ENCODE data around the gene ZGPAT.
"Not testable (repeated sequence)": the region's sequence is repeated elsewhere in the genome, so short reads cannot be mapped to it uniquely, and the experiment has no call there.

Gene ZGPAT

DNA sequence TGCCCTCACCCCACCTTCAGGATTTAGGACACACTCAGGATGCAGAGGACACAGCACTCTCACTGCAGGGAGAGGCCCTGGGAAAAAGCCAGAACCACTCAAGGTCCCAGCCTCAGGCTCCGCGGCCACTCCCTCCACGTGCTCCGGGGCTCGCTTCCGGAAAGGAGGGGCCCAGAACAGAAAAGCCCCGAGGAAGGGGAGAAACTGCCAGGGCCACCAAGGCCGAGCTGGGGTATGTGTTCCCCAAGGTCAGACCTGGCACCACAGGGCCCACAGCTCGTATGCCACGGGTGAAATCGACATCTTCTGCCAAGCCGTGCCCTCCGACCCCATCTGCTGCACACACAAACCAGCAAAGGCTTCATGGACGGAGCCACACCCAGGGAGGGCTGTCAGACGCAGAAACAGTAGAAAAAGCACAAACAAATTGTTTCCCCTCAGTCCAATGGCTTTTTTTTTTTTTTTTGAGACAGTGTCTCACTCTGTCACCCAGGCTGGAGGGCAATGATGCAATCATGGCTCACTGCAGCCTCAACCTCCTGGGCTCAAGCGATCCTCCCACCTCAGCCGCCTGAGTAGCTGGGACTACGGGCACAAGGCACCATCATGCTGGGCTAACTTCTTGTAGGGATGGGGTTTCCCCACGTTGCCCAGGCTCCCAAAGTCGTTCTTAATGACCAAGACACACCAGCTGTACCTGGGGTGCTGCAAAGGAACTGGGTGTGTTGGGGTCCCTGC lies 65.1 kb downstream of the ZGPAT start:
- Histone ChIP-seq H3K27ac (ENCODE audit: low read depth, low read length) (no peak overlapping the region), H3K9ac (ENCODE audit: low read length in 5 of 5) (no peak overlapping the region), H3K27me3 (ENCODE audit: control insufficient read depth in 5 of 5, insufficient read depth in 4 of 5, low read length in 5 of 5) (peaks cover 0 to 5% (median 0%) of the 10 kb centered on the region in 5 donors), H3K9me3 (ENCODE audit: control insufficient read depth in 5 of 5, low read length in 5 of 5) (no peaks in the 10 kb centered on the region), H3K4me3 (ENCODE audit: low read depth in 1 of 5, low read length in 5 of 5) (no peak overlapping the region), H3K36me3 (ENCODE audit: control insufficient read depth in 5 of 5, insufficient read depth in 5 of 5, low read length in 5 of 5) (peaks cover 0 to 33% (median 13%) of the 10 kb centered on the region in 5 donors), H3K4me1 (ENCODE audit: control insufficient read depth in 5 of 5, insufficient read depth in 5 of 5, low read length in 5 of 5) (peaks cover 2 to 26% (median 23%) of the 10 kb centered on the region in 5 donors)

DNA sequence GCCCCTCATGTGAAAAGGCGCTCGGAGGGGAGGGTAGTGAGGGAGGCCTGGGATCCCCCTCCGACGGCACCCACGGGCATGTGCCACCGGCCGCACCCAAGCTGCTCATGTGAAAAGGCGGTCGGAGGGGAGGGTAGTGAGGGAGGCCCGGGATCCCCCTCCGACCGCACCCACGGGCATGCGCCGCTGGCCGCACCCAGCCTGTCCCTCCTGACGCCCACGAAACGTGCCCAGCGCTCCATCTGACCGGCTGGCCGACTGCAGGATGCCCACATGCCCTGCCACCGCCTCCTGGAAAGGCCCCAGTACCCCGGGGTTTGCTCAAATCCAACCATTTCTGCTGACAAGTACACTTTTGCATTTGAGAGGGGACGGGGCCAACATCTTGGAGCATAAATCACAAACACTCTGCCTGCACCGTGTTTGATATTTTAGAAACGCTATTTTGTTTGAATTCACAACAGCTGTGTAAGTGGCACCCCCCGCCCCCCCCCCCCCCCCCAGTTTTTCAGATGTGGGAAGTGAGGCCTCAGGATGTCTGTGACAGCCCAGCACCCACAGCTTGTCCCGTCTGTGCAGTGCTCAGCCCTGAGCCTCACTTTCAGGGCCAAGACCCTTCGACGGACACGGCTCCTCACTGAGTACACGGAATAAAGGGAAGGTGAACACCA lies 65.9 kb downstream of the ZGPAT start:
- Histone ChIP-seq H3K4me1 (ENCODE audit: control insufficient read depth in 5 of 5, insufficient read depth in 5 of 5, low read length in 5 of 5) (peaks cover 2 to 26% (median 23%) of the 10 kb centered on the region in 5 donors), H3K4me3 (ENCODE audit: low read depth in 1 of 5, low read length in 5 of 5) (no peak overlapping the region), H3K27ac (ENCODE audit: low read depth, low read length) (no peak overlapping the region)

GRCh38 chr20:63774306-63774705 lies 66.5 kb downstream of the ZGPAT start:
- Histone ChIP-seq H3K9me3 (ENCODE audit: control insufficient read depth in 5 of 5, low read length in 5 of 5) (no peaks in the 10 kb centered on the region), H3K27ac (ENCODE audit: low read depth, low read length) (no peak overlapping the region), H3K4me3 (ENCODE audit: low read depth in 1 of 5, low read length in 5 of 5) (no peak overlapping the region)

More for the DNA sequence above, 65.9 kb downstream of the ZGPAT start:
- peaks cover 0 to 5% (median 0%) of the 10 kb centered on the region in 5 donors for H3K27me3 ChIP-seq (ENCODE audit: control insufficient read depth in 5 of 5, insufficient read depth in 4 of 5, low read length in 5 of 5)
- peaks cover 0 to 28% (median 11%) of the 10 kb centered on the region in 5 donors for H3K36me3 ChIP-seq (ENCODE audit: control insufficient read depth in 5 of 5, insufficient read depth in 5 of 5, low read length in 5 of 5)
- H3K9ac ChIP-seq (ENCODE audit: low read length in 5 of 5): no peak overlapping the region
- H3K9me3 ChIP-seq (ENCODE audit: control insufficient read depth in 5 of 5, low read length in 5 of 5): no peaks in the 10 kb centered on the region

GRCh38 chr20:63775096-63775978 lies 67.5 kb downstream of the ZGPAT start:
- no peak overlapping the region for H3K9ac ChIP-seq (ENCODE audit: low read length in 5 of 5)
- peak overlapping the region in 4 of 5 donors; percentile 22 to 53 (median 40) for H3K4me3 ChIP-seq (ENCODE audit: low read depth in 1 of 5, low read length in 5 of 5)

More at GRCh38 chr20:63774306-63774705, 66.5 kb downstream of the ZGPAT start:
- Histone ChIP-seq H3K36me3 (ENCODE audit: control insufficient read depth in 5 of 5, insufficient read depth in 5 of 5, low read length in 5 of 5) (peaks cover 0 to 22% (median 11%) of the 10 kb centered on the region in 5 donors), H3K4me1 (ENCODE audit: control insufficient read depth in 5 of 5, insufficient read depth in 5 of 5, low read length in 5 of 5) (peaks cover 2 to 26% (median 23%) of the 10 kb centered on the region in 5 donors), H3K9ac (ENCODE audit: low read length in 5 of 5) (no peak overlapping the region), H3K27me3 (ENCODE audit: control insufficient read depth in 5 of 5, insufficient read depth in 4 of 5, low read length in 5 of 5) (peaks cover 0 to 5% (median 0%) of the 10 kb centered on the region in 5 donors)

GRCh38 chr20:63776875-63777274 lies 69.0 kb downstream of the ZGPAT start:
- H3K36me3 ChIP-seq (ENCODE audit: control insufficient read depth in 5 of 5, insufficient read depth in 5 of 5, low read length in 5 of 5); H3K27ac ChIP-seq (ENCODE audit: low read depth, low read length); H3K9ac ChIP-seq (ENCODE audit: low read length in 5 of 5); H3K9me3 ChIP-seq (ENCODE audit: control insufficient read depth in 5 of 5, low read length in 5 of 5); H3K27me3 ChIP-seq (ENCODE audit: control insufficient read depth in 5 of 5, insufficient read depth in 4 of 5, low read length in 5 of 5); H3K4me3 ChIP-seq (ENCODE audit: low read depth in 1 of 5, low read length in 5 of 5): not testable (repeated sequence)
- peaks cover 2 to 26% (median 23%) of the 10 kb centered on the region in 5 donors for H3K4me1 ChIP-seq (ENCODE audit: control insufficient read depth in 5 of 5, insufficient read depth in 5 of 5, low read length in 5 of 5)

More at GRCh38 chr20:63775096-63775978, 67.5 kb downstream of the ZGPAT start:
- Histone ChIP-seq H3K4me1 (ENCODE audit: control insufficient read depth in 5 of 5, insufficient read depth in 5 of 5, low read length in 5 of 5) (peaks cover 2 to 26% (median 23%) of the 10 kb centered on the region in 5 donors), H3K9me3 (ENCODE audit: control insufficient read depth in 5 of 5, low read length in 5 of 5) (no peaks in the 10 kb centered on the region), H3K27me3 (ENCODE audit: control insufficient read depth in 5 of 5, insufficient read depth in 4 of 5, low read length in 5 of 5) (peaks cover 0 to 5% (median 0%) of the 10 kb centered on the region in 5 donors), H3K27ac (ENCODE audit: low read depth, low read length) (no peak overlapping the region), H3K36me3 (ENCODE audit: control insufficient read depth in 5 of 5, insufficient read depth in 5 of 5, low read length in 5 of 5) (peaks cover 0 to 16% (median 7%) of the 10 kb centered on the region in 5 donors)

GRCh38 chr20:63777614-63778013 lies 69.8 kb downstream of the ZGPAT start:
- peaks cover 0 to 5% (median 0%) of the 10 kb centered on the region in 5 donors for H3K27me3 ChIP-seq (ENCODE audit: control insufficient read depth in 5 of 5, insufficient read depth in 4 of 5, low read length in 5 of 5)
- H3K4me1 ChIP-seq (ENCODE audit: control insufficient read depth in 5 of 5, insufficient read depth in 5 of 5, low read length in 5 of 5): peaks cover 2 to 27% (median 20%) of the 10 kb centered on the region in 5 donors
- no peaks in the 10 kb centered on the region for H3K9me3 ChIP-seq (ENCODE audit: control insufficient read depth in 5 of 5, low read length in 5 of 5)
- H3K4me3 ChIP-seq (ENCODE audit: low read depth in 1 of 5, low read length in 5 of 5): no peak overlapping the region
- no peak overlapping the region for H3K27ac ChIP-seq (ENCODE audit: low read depth, low read length)
- H3K36me3 ChIP-seq (ENCODE audit: control insufficient read depth in 5 of 5, insufficient read depth in 5 of 5, low read length in 5 of 5): peaks cover 0 to 8% (median 3%) of the 10 kb centered on the region in 5 donors
- H3K9ac ChIP-seq (ENCODE audit: low read length in 5 of 5): no peak overlapping the region

DNA sequence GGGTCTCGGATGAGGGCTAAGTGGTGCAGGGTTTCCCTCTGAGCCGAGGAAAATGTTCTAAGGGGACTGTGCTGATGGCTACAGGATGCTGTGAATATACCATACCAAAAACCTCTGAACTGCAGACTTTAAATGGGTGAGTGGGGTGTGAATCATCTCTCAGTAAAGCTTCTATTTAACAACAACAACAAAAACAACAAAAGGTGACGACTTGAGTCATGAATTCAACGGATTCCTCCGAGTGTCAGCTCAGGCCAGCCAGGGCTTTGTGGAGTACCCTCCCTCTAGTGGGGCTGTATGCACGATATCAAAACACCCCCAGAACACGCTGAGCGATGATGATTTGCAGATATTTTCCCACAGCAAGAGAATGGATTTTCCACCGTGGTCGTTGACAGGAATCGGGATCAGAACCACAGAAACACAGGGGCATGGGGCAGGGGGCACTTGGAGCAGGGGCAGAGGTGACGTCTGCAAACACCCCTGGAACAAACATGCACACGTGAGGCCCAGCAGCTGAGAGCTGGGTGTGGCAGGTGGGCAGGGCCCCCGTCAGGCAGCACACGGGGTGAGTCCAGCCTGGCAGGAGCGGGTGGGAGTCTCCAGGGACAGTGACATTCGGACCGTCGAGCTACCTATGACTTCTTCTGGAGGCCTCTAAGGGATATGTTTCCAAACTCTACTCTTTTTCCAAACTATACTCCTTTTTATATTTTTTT lies 70.4 kb downstream of the ZGPAT start:
- Histone ChIP-seq H3K36me3 (ENCODE audit: control insufficient read depth in 5 of 5, insufficient read depth in 5 of 5, low read length in 5 of 5) (peaks cover 0 to 8% (median 3%) of the 10 kb centered on the region in 5 donors), H3K27ac (ENCODE audit: low read depth, low read length) (no peak overlapping the region), H3K9ac (ENCODE audit: low read length in 5 of 5) (no peak overlapping the region), H3K27me3 (ENCODE audit: control insufficient read depth in 5 of 5, insufficient read depth in 4 of 5, low read length in 5 of 5) (peaks cover 0 to 3% (median 0%) of the 10 kb centered on the region in 5 donors), H3K4me3 (ENCODE audit: low read depth in 1 of 5, low read length in 5 of 5) (no peak overlapping the region), H3K4me1 (ENCODE audit: control insufficient read depth in 5 of 5, insufficient read depth in 5 of 5, low read length in 5 of 5) (peaks cover 0 to 21% (median 14%) of the 10 kb centered on the region in 5 donors), H3K9me3 (ENCODE audit: control insufficient read depth in 5 of 5, low read length in 5 of 5) (no peaks in the 10 kb centered on the region)

- no peak overlapping the region for H3K9ac ChIP-seq (ENCODE audit: low read length in 5 of 5)
- H3K4me3 ChIP-seq (ENCODE audit: low read depth in 1 of 5, low read length in 5 of 5): no peak overlapping the region
- no peak overlapping the region for H3K27ac ChIP-seq (ENCODE audit: low read depth, low read length)
- H3K27me3 ChIP-seq (ENCODE audit: control insufficient read depth in 5 of 5, insufficient read depth in 4 of 5, low read length in 5 of 5): no peaks in the 10 kb centered on the region
- H3K9me3 ChIP-seq (ENCODE audit: control insufficient read depth in 5 of 5, low read length in 5 of 5): no peaks in the 10 kb centered on the region
- H3K36me3 ChIP-seq (ENCODE audit: control insufficient read depth in 5 of 5, insufficient read depth in 5 of 5, low read length in 5 of 5): peaks cover 0 to 13% (median 3%) of the 10 kb centered on the region in 5 donors
- H3K4me1 ChIP-seq (ENCODE audit: control insufficient read depth in 5 of 5, insufficient read depth in 5 of 5, low read length in 5 of 5): peaks cover 1 to 16% (median 13%) of the 10 kb centered on the region in 5 donors
Observed at GRCh38 chr20:63778857-63779256, 71.0 kb downstream of the ZGPAT start.

DNA sequence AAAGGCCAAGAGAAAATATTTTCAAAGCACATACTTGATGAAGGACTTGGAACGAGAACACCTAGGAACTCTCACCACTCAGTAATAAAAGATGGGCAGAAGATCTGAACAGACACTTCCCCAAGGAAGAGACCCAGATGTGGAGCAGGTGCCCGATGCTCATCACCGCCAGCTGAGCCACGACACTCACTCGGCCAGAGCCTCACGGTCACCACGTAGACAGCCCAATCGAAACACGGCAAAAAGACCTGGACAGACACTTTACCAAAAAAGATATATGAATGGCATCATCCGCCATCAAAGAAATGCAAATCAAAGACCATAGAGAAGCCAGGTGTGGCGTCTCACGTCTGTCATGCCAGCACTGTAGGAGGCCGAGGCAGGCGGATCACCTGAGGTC lies 73.3 kb downstream of the ZGPAT start:
- H3K9ac ChIP-seq (ENCODE audit: low read length in 5 of 5): no peak overlapping the region
- H3K36me3 ChIP-seq (ENCODE audit: control insufficient read depth in 5 of 5, insufficient read depth in 5 of 5, low read length in 5 of 5): peaks cover 0 to 6% (median 0%) of the 10 kb centered on the region in 5 donors
- H3K9me3 ChIP-seq (ENCODE audit: control insufficient read depth in 5 of 5, low read length in 5 of 5): no peaks in the 10 kb centered on the region
- no peaks in the 10 kb centered on the region for H3K27me3 ChIP-seq (ENCODE audit: control insufficient read depth in 5 of 5, insufficient read depth in 4 of 5, low read length in 5 of 5)
- H3K4me1 ChIP-seq (ENCODE audit: control insufficient read depth in 5 of 5, insufficient read depth in 5 of 5, low read length in 5 of 5): peaks cover 0 to 6% (median 1%) of the 10 kb centered on the region in 5 donors
- H3K4me3 ChIP-seq (ENCODE audit: low read depth in 1 of 5, low read length in 5 of 5): no peak overlapping the region
- no peak overlapping the region for H3K27ac ChIP-seq (ENCODE audit: low read depth, low read length)
